ENCODE measurements around the gene CFAP251. TPM values are rescaled to one million over a fixed set of nuclear protein-coding genes. Genes with fewer than 3 reads are reported as not detected.

The CFAP251 gene
- total RNA-seq, 1 experiment from 2014 or later: 0.81 TPM

GRCh38 chr12:121874071-121874470 lies 44.3 kb upstream of the CFAP251 start:
- H3K27ac Mint-ChIP-seq: no peak overlapping the region; a peak in 1 of 7 replicates
- H3K23ac ChIP-seq (ENCODE audit: insufficient read length, low read depth, low read length): no peak overlapping the region
- H4K5ac ChIP-seq (ENCODE audit: insufficient read length, low read depth, low read length): no peak overlapping the region
- no peaks in the 10 kb centered on the region for H3K79me1 ChIP-seq (ENCODE audit: insufficient read depth, low read depth, low read length, poor library complexity, severe bottlenecking)
- H3K36me3 Mint-ChIP-seq (ENCODE audit: insufficient read depth in 1 of 3, low read depth in 3 of 3): no peaks in the 10 kb centered on the region
- H4K20me1 ChIP-seq (ENCODE audit: control insufficient read depth, insufficient read depth, insufficient read length): no peaks in the 10 kb centered on the region
- H3T11ph ChIP-seq (ENCODE audit: low read length): no peak overlapping the region
- no peak overlapping the region for H2BK5ac ChIP-seq (ENCODE audit: insufficient read length, low read length)
- no peak overlapping the region for H2BK120ac ChIP-seq (ENCODE audit: low read depth, low read length, poor library complexity, severe bottlenecking)
- no peak overlapping the region for H3K14ac ChIP-seq (ENCODE audit: insufficient read depth, low read length)
- no peaks in the 10 kb centered on the region for H3K4me1 ChIP-seq (ENCODE audit: insufficient read depth, low read length)
- no peak overlapping the region for H2BK12ac ChIP-seq (ENCODE audit: insufficient read length, low read depth, low read length)
- H4K91ac ChIP-seq (ENCODE audit: insufficient read length, low read depth, low read length): no peak overlapping the region
- H3K4ac ChIP-seq (ENCODE audit: low read depth, low read length): no peak overlapping the region
- no peaks in the 10 kb centered on the region for H3K23me2 ChIP-seq (ENCODE audit: insufficient read length, low read depth, low read length, poor library complexity, severe bottlenecking)
- H2BK15ac ChIP-seq (ENCODE audit: low read depth, low read length): no peak overlapping the region
- peaks cover 2% of the 10 kb centered on the region for H3K27me3 Mint-ChIP-seq (ENCODE audit: low read depth)
- H3K18ac ChIP-seq (ENCODE audit: insufficient read length, low read depth, low read length): no peak overlapping the region
- no peak for DNase-seq
- peaks cover 4% of the 10 kb centered on the region in 2 experiments; a peak in 3 of 4 replicates for H3K4me1 Mint-ChIP-seq
- H2BK20ac ChIP-seq (ENCODE audit: low read depth, low read length, poor library complexity, severe bottlenecking): no peak overlapping the region
- no peak for TF ChIP-seq CTCF (conservative IDR thresholded peaks at IDR 0.05)
- H3K9me3 ChIP-seq (ENCODE audit: control insufficient read depth, low read depth, low read length): no peaks in the 10 kb centered on the region
- no peak overlapping the region for H2AK5ac ChIP-seq (ENCODE audit: insufficient read length, low read length)
- no peak overlapping the region for H4K8ac ChIP-seq (replicated peaks; ENCODE audit: insufficient read length, low read depth, low read length)
- no peaks in the 10 kb centered on the region for H3K27me3 ChIP-seq (ENCODE audit: insufficient read depth, low read length)
- no peaks in the 10 kb centered on the region; a peak in 1 of 5 replicates for H3K9me3 Mint-ChIP-seq
- H3K4me3 Mint-ChIP-seq: no peak overlapping the region
- H2AFZ ChIP-seq (ENCODE audit: low read length): no peak overlapping the region
- no peak overlapping the region for H3K4me2 ChIP-seq (ENCODE audit: insufficient read depth, insufficient read length, low read length)
- no peaks in the 10 kb centered on the region for H3K79me2 ChIP-seq (ENCODE audit: insufficient read depth, low read length)
- no peak overlapping the region for H3K9ac ChIP-seq (ENCODE audit: extremely low read depth, insufficient read length, low read length)
- no peak overlapping the region for H3K56ac ChIP-seq (ENCODE audit: insufficient read length, low read depth, low read length)
- H3K27ac ChIP-seq (ENCODE audit: insufficient read length, low read depth, low read length): no peak overlapping the region
- no CpG with 5 or more reads among the region's 6 CpGs for WGBS (ENCODE audit: extremely low coverage, insufficient read length, low lambda C conversion rate)

Measured in H9 (cell line).